Measurements from ENCODE around the gene INPP5D. TPM values are rescaled to one million over a fixed set of nuclear protein-coding genes. Genes with fewer than 3 reads are reported as not detected.

INPP5D gene
- total RNA-seq, 1 experiment from 2014 or later = 17.2 TPM

GRCh38 chr2:233168445-233168844 lies 108.3 kb downstream of the INPP5D start:
- Mint-ChIP-seq H3K27me3 (ENCODE audit: low read depth) (no peaks in the 10 kb centered on the region), H3K36me3 (peaks cover 43% of the 10 kb centered on the region), H3K4me3 (no peak overlapping the region), H3K27ac (no peak overlapping the region), H3K9me3 (no peaks in the 10 kb centered on the region), H3K4me1 (peaks cover 27% of the 10 kb centered on the region)
- CTCF ChIA-PET = interaction anchor here (0.8 kb wide), 1 partner anchor 39 kb away, joined by 3 read pairs; no protein-coding TSS in a partner anchor
- TF ChIP-seq ESRRA (CRISPR knock-in tag; IDR thresholded peaks at IDR 0.05; ENCODE audit: borderline replicate concordance) (no peak), FOXP1 (CRISPR knock-in tag; IDR thresholded peaks at IDR 0.05; ENCODE audit: borderline replicate concordance) (no peak), EMX1 (CRISPR knock-in tag; IDR thresholded peaks at IDR 0.05) (no peak), AFF4 (CRISPR knock-in tag; IDR thresholded peaks at IDR 0.05; ENCODE audit: borderline replicate concordance) (no peak), ZNF138 (CRISPR knock-in tag; conservative IDR thresholded peaks at IDR 0.05) (no peak)
- ATAC-seq (peak; percentile 17; the same call in 1 of the 2 replicates), DNase-seq (ENCODE audit: low spot score) (no peak)
- POLR2A ChIA-PET = no interaction called here

- POLR2A ChIA-PET = no interaction called here
- CTCF ChIA-PET = interaction anchor here (0.8 kb wide), 1 partner anchor 40 kb away, joined by 3 read pairs; no protein-coding TSS in a partner anchor
- peak overlapping the region; percentile 8 for H3K27ac Mint-ChIP-seq
- TF ChIP-seq ATF2 (CRISPR knock-in tag; IDR thresholded peaks at IDR 0.05; ENCODE audit: borderline replicate concordance, low read depth) (no peak), CTCF (IDR thresholded peaks at IDR 0.05) (no peak), CREM (CRISPR knock-in tag; IDR thresholded peaks at IDR 0.05) (no peak), FOXJ3 (CRISPR knock-in tag; IDR thresholded peaks at IDR 0.05; ENCODE audit: borderline replicate concordance) (no peak), ZNF423 (CRISPR knock-in tag; IDR thresholded peaks at IDR 0.05) (no peak), ZBTB21 (CRISPR knock-in tag; IDR thresholded peaks at IDR 0.05; ENCODE audit: borderline replicate concordance) (no peak), KAT7 (CRISPR knock-in tag; IDR thresholded peaks at IDR 0.05; ENCODE audit: borderline replicate concordance) (no peak), ELF4 (CRISPR knock-in tag; IDR thresholded peaks at IDR 0.05; ENCODE audit: low read depth) (no peak), E2F5 (CRISPR knock-in tag; IDR thresholded peaks at IDR 0.05) (no peak), ZNF219 (CRISPR knock-in tag; IDR thresholded peaks at IDR 0.05; ENCODE audit: borderline replicate concordance) (no peak), MYBL2 (CRISPR knock-in tag; IDR thresholded peaks at IDR 0.05) (no peak), ESRRA (CRISPR knock-in tag; IDR thresholded peaks at IDR 0.05; ENCODE audit: borderline replicate concordance) (no peak)
- H3K9me3 Mint-ChIP-seq = no peaks in the 10 kb centered on the region
- no peak overlapping the region for H3K4me3 Mint-ChIP-seq
- peaks cover 24% of the 10 kb centered on the region for H3K4me1 Mint-ChIP-seq
- DNase-seq (ENCODE audit: low spot score) = no peak
- no peaks in the 10 kb centered on the region for H3K27me3 Mint-ChIP-seq (ENCODE audit: low read depth)
- no peak; the same call in 1 of the 2 replicates for ATAC-seq
- H3K36me3 Mint-ChIP-seq = peaks cover 38% of the 10 kb centered on the region
Measured at GRCh38 chr2:233168919-233169318, 108.8 kb downstream of the INPP5D start.

Data from WTC11 (cell line).